Keratinocyte (primary cell): ENCODE results near the gene MYO1E. TPM values are rescaled to one million over a fixed set of nuclear protein-coding genes. Genes with fewer than 3 reads are reported as not detected.
A peak's percentile ranks its signal among the peaks of the same experiment; 100 is the strongest.

ENCODE experiments used
- DNase-seq: peaks from one replicate; pipeline ENCODE4 v3.0.0-alpha.2; 2011; ENCODE audit warnings: low read depth, missing footprints, low spot score
- FAIRE-seq: peaks from 2 replicates; lab custom pipeline; 2011; peaks lifted over from hg19 to GRCh38; lab: Jason Lieb, UNC
- H2AFZ ChIP-seq: 2 replicates; pipeline ENCODE4 v1.6.0; 2012; ENCODE audit warnings: low read length, control low read depth, inconsistent platforms; ENCODE audit not compliant: control insufficient read depth
- H3K27ac ChIP-seq: 2 replicates; pipeline ENCODE4 v1.5.1; 2011; ENCODE audit warnings: low read length; ENCODE audit not compliant: control insufficient read depth, insufficient read depth
- H3K27me3 ChIP-seq: 3 replicates; pipeline ENCODE4 v1.6.0; 2011; ENCODE audit warnings: low read length; ENCODE audit not compliant: control insufficient read depth, insufficient read depth; ENCODE audit errors: extremely low read depth
- H3K36me3 ChIP-seq, 2 experiments: 2 replicates in 1 of 2; 3 replicates in 1 of 2; pipeline ENCODE4 v1.5.1; 2011; ENCODE audit warnings: low read length in 2 of 2, mild to moderate bottlenecking in 1 of 2; ENCODE audit not compliant: control insufficient read depth in 2 of 2, insufficient read depth in 2 of 2; ENCODE audit errors: extremely low read depth in 1 of 2
- H3K4me1 ChIP-seq: 3 replicates; pipeline ENCODE4 v1.5.1; 2011; ENCODE audit warnings: low read length; ENCODE audit not compliant: control insufficient read depth, insufficient read depth; ENCODE audit errors: extremely low read depth
- H3K4me2 ChIP-seq: 3 replicates; pipeline ENCODE4 v1.6.0; 2011; ENCODE audit warnings: low read depth, low read length; ENCODE audit not compliant: control insufficient read depth, insufficient read depth; ENCODE audit errors: extremely low read depth
- H3K4me3 ChIP-seq, 3 experiments: fragments of 200-600 bp in 1 of 3; sonication (generic) in 1 of 3; 2 replicates in 2 of 3; 3 replicates in 1 of 3; pipeline ENCODE4 v1.5.1; 2011 to 2016; ENCODE audit warnings: low read length in 3 of 3, mild to moderate bottlenecking in 3 of 3, control low read depth in 2 of 3, inconsistent platforms in 1 of 3, low read depth in 1 of 3, mixed read lengths in 1 of 3, mixed run types in 1 of 3, moderate library complexity in 1 of 3; ENCODE audit not compliant: control insufficient read depth in 2 of 3, insufficient read depth in 2 of 3; ENCODE audit errors: extremely low read depth in 1 of 3
- H3K79me2 ChIP-seq: 2 replicates; pipeline ENCODE4 v1.6.0; 2012; ENCODE audit warnings: low read length; ENCODE audit not compliant: control insufficient read depth, insufficient read depth
- H3K9ac ChIP-seq: 3 replicates; pipeline ENCODE4 v1.6.0; 2011; ENCODE audit warnings: low read length; ENCODE audit not compliant: control insufficient read depth, insufficient read depth; ENCODE audit errors: extremely low read depth
- H3K9me1 ChIP-seq: 3 replicates; pipeline ENCODE4 v1.6.0; 2011; ENCODE audit warnings: low read length; ENCODE audit not compliant: control insufficient read depth, insufficient read depth; ENCODE audit errors: extremely low read depth
- H3K9me3 ChIP-seq: 2 replicates; pipeline ENCODE4 v1.5.1; 2012; ENCODE audit warnings: low read depth, low read length; ENCODE audit not compliant: control insufficient read depth
- H4K20me1 ChIP-seq: 3 replicates; pipeline ENCODE4 v1.6.0; 2011; ENCODE audit warnings: low read length; ENCODE audit not compliant: control insufficient read depth, insufficient read depth; ENCODE audit errors: extremely low read depth
- EZH2 ChIP-seq: IDR thresholded peaks from one replicate; pipeline ENCODE4 v1.6.1; 2012; ENCODE audit warnings: inconsistent platforms, mild to moderate bottlenecking, low read length, moderate library complexity
- dilution Hi-C: fragments of 300-500 bp; cut with MboI; formaldehyde crosslinking; loops from one replicate; pipeline ENCODE4 v1.7.0; 2020; ENCODE audit warnings: low sequenced_read_pairs; ENCODE audit not compliant: extremely low pct_ligation_motif_present
- polyA plus RNA-seq, 5 experiments: library from polyadenylated mRNA; depleted of rRNA in 3 of 5; stranded (reverse) in 3 of 5; stranded (forward) in 1 of 5; unstranded in 1 of 5; fragments of >200 nt; gene quantifications; 1 replicate in 1 of 5; 2 replicates in 3 of 5; 3 replicates in 1 of 5; pipeline versions ENCODE4 v1.2.1 to v1.2.3, GENCODE V29; 2011 to 2012; ENCODE audit warnings: missing spikeins in 2 of 5, low read depth in 1 of 5, low replicate concordance in 1 of 5
- TF ChIP-seq, protein P1 (sequence below), 3 experiments: IDR thresholded peaks in 1 of 3; conservative IDR thresholded peaks in 1 of 3; optimal IDR thresholded peaks in 1 of 3; 2 replicates in 2 of 3; 3 replicates in 1 of 3; pipeline versions ENCODE3 to v1.5.1; 2011; ENCODE audit warnings: low read length in 3 of 3, mild to moderate bottlenecking in 3 of 3, moderate library complexity in 2 of 3, control low read depth in 1 of 3, inconsistent platforms in 1 of 3; ENCODE audit not compliant: insufficient read depth in 2 of 3; ENCODE audit errors: extremely low read depth in 1 of 3

MYO1E gene
- polyA plus RNA-seq, 1 donor (not counting 4 experiments of a cell fraction or from before 2014, with no cell fraction given) = 213 TPM

- Histone ChIP-seq H3K4me3 (no peak overlapping the region), H3K27ac (peak overlapping the region; percentile 13), H3K9ac (no peak overlapping the region), H3K4me2 (no peak overlapping the region), H3K9me3 (no peaks in the 10 kb centered on the region), H3K9me1 (no peaks in the 10 kb centered on the region), H3K79me2 (peaks cover 100% of the 10 kb centered on the region), H3K36me3 (peaks cover 0 to 4% of the 10 kb centered on the region in 2 experiments), H2AFZ (no peak overlapping the region), H3K4me1 (peaks cover 14% of the 10 kb centered on the region), H3K27me3 (no peaks in the 10 kb centered on the region), H4K20me1 (peaks cover 3% of the 10 kb centered on the region)
- DNase-seq = no peak
- dilution Hi-C loops = no loop called here
- TF ChIP-seq, protein P1, sequence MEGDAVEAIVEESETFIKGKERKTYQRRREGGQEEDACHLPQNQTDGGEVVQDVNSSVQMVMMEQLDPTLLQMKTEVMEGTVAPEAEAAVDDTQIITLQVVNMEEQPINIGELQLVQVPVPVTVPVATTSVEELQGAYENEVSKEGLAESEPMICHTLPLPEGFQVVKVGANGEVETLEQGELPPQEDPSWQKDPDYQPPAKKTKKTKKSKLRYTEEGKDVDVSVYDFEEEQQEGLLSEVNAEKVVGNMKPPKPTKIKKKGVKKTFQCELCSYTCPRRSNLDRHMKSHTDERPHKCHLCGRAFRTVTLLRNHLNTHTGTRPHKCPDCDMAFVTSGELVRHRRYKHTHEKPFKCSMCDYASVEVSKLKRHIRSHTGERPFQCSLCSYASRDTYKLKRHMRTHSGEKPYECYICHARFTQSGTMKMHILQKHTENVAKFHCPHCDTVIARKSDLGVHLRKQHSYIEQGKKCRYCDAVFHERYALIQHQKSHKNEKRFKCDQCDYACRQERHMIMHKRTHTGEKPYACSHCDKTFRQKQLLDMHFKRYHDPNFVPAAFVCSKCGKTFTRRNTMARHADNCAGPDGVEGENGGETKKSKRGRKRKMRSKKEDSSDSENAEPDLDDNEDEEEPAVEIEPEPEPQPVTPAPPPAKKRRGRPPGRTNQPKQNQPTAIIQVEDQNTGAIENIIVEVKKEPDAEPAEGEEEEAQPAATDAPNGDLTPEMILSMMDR (optimal IDR thresholded peaks at IDR 0.05 in 1 of 3, IDR thresholded peaks at IDR 0.05 in 1 of 3, conservative IDR thresholded peaks at IDR 0.05 in 1 of 3; ENCODE audit: extremely low read depth in 1 of 3, insufficient read depth in 2 of 3, low read length in 3 of 3) = no peak
- no peak for TF ChIP-seq EZH2
- no peak for FAIRE-seq
These were observed 39.1 kb downstream of the MYO1E start for GRCh38 chr15:59333401-59334075.

- dilution Hi-C loops = no loop called here
- no peaks in the 10 kb centered on the region for H3K27me3 ChIP-seq
- no peaks in the 10 kb centered on the region for H3K9me1 ChIP-seq
- no peak overlapping the region for H3K4me2 ChIP-seq
- DNase-seq (no peak), FAIRE-seq (no peak)
- peaks cover 3% of the 10 kb centered on the region for H4K20me1 ChIP-seq
- TF ChIP-seq, protein P1 (optimal IDR thresholded peaks at IDR 0.05 in 1 of 3, IDR thresholded peaks at IDR 0.05 in 1 of 3, conservative IDR thresholded peaks at IDR 0.05 in 1 of 3; ENCODE audit: extremely low read depth in 1 of 3, insufficient read depth in 2 of 3, low read length in 3 of 3) = no peak
- no peak for TF ChIP-seq EZH2
- H3K4me1 ChIP-seq = peaks cover 14% of the 10 kb centered on the region
- H2AFZ ChIP-seq = no peak overlapping the region
- H3K9ac ChIP-seq = no peak overlapping the region
- H3K27ac ChIP-seq = no peak overlapping the region
- H3K9me3 ChIP-seq = no peaks in the 10 kb centered on the region
- H3K36me3 ChIP-seq = peaks cover 2 to 5% of the 10 kb centered on the region in 2 experiments
- peaks cover 100% of the 10 kb centered on the region for H3K79me2 ChIP-seq
- no peak overlapping the region for H3K4me3 ChIP-seq
These were observed 40.7 kb downstream of the MYO1E start for GRCh38 chr15:59332009-59332408.
